Pons (tissue), 1 donor: Measurements from ENCODE around the gene PATJ.

Experiments used
- DNase-seq: peaks from one replicate; pipeline ENCODE4 v3.0.0-alpha.2; 2016; ENCODE audit warnings: low spot score

Gene PATJ

GRCh38 chr1:62050165-62050564, 307.9 kb downstream of the PATJ start:
- no peak for DNase-seq

- no peak for DNase-seq
Observed at GRCh38 chr1:62052946-62053345, 310.7 kb downstream of the PATJ start.

GRCh38 chr1:62054188-62054587, 311.9 kb downstream of the PATJ start:
- DNase-seq, result no peak

GRCh38 chr1:62057230-62057629, 314.9 kb downstream of the PATJ start:
- DNase-seq, result no peak

- no peak for DNase-seq
Observed at GRCh38 chr1:62057641-62058290, 315.5 kb downstream of the PATJ start.

- DNase-seq, result no peak
Observed at GRCh38 chr1:62058956-62059355, 316.7 kb downstream of the PATJ start.

GRCh38 chr1:62062087-62062486, 319.8 kb downstream of the PATJ start:
- DNase-seq, result no peak

- no peak for DNase-seq
Observed at GRCh38 chr1:62064829-62065407, 322.6 kb downstream of the PATJ start.

GRCh38 chr1:62066713-62067112, 324.4 kb downstream of the PATJ start:
- DNase-seq, result no peak

- no peak for DNase-seq
Observed at GRCh38 chr1:62068416-62068843, 326.1 kb downstream of the PATJ start.

- peak; percentile 35 for DNase-seq
Observed at GRCh38 chr1:62068978-62069377, 326.7 kb downstream of the PATJ start.

GRCh38 chr1:62070384-62071011, 328.2 kb downstream of the PATJ start:
- no peak for DNase-seq

GRCh38 chr1:62071695-62072094, 329.4 kb downstream of the PATJ start:
- DNase-seq, result no peak

- no peak for DNase-seq
Observed at GRCh38 chr1:62076286-62076685, 334.0 kb downstream of the PATJ start.

GRCh38 chr1:62077821-62078220, 335.5 kb downstream of the PATJ start:
- DNase-seq, result peak; percentile 78

GRCh38 chr1:62082456-62083363, 340.4 kb downstream of the PATJ start:
- DNase-seq, result peak; percentile 35

- DNase-seq, result no peak
Observed at GRCh38 chr1:62084310-62084890, 342.1 kb downstream of the PATJ start.

GRCh38 chr1:62088439-62088838, 346.2 kb downstream of the PATJ start:
- DNase-seq, result no peak

GRCh38 chr1:62089570-62089969, 347.3 kb downstream of the PATJ start:
- DNase-seq, result no peak

GRCh38 chr1:62090016-62090415, 347.7 kb downstream of the PATJ start:
- no peak for DNase-seq

GRCh38 chr1:62092110-62092509, 349.8 kb downstream of the PATJ start:
- no peak for DNase-seq

GRCh38 chr1:62093261-62093660, 351.0 kb downstream of the PATJ start:
- no peak for DNase-seq
